CD14-positive monocyte (primary cell): ENCODE data around the gene SIAH3. TPM values are rescaled to one million over a fixed set of nuclear protein-coding genes. Genes with fewer than 3 reads are reported as not detected.

Source experiments
- DNase-seq, 3 donors: peaks; one replicate each; pipeline ENCODE4 v3.0.0-alpha.2; 2011 to 2022
- H2AFZ ChIP-seq: 2 replicates; pipeline ENCODE4 v1.6.0; 2012; ENCODE audit warnings: mild to moderate bottlenecking, low read depth, low read length, inconsistent platforms; ENCODE audit not compliant: insufficient read depth, poor library complexity, severe bottlenecking
- H3K27ac ChIP-seq, 2 donors: 1 replicate in 1 of 2; 2 replicates in 1 of 2; pipeline ENCODE4 v1.5.1; 2012 to 2013; ENCODE audit warnings: low read length in 2 of 2, control low read depth in 1 of 2, inconsistent platforms in 1 of 2, low read depth in 1 of 2, mild to moderate bottlenecking in 1 of 2
- H3K27me3 ChIP-seq, 2 donors: one replicate each; pipeline versions ENCODE4 v1.6.0 to v1.6.1; 2011 to 2013; ENCODE audit warnings: low read length in 2 of 2; ENCODE audit not compliant: control insufficient read depth in 2 of 2, insufficient read depth in 2 of 2
- H3K36me3 ChIP-seq, 2 donors: replicated peaks in 1 of 2; 1 replicate in 1 of 2; 2 replicates in 1 of 2; pipeline versions ENCODE4 v1.5.1 to v1.6.1; 2012 to 2013; ENCODE audit warnings: low read length in 2 of 2, control low read depth in 1 of 2, inconsistent platforms in 1 of 2, mild to moderate bottlenecking in 1 of 2; ENCODE audit not compliant: insufficient read depth in 2 of 2, control insufficient read depth in 1 of 2
- H3K4me1 ChIP-seq, 2 donors: 1 replicate in 1 of 2; 2 replicates in 1 of 2; pipeline versions ENCODE4 v1.5.1 to v1.6.1; 2012 to 2013; ENCODE audit warnings: low read length in 2 of 2, control low read depth in 1 of 2, inconsistent platforms in 1 of 2, mild to moderate bottlenecking in 1 of 2, moderate library complexity in 1 of 2; ENCODE audit not compliant: insufficient read depth in 2 of 2, control insufficient read depth in 1 of 2
- H3K4me2 ChIP-seq: replicated peaks from 2 replicates; pipeline ENCODE3; 2012; ENCODE audit warnings: low read length, moderate library complexity, mild to moderate bottlenecking; ENCODE audit not compliant: poor library complexity, severe bottlenecking; ENCODE audit errors: extremely low read depth
- H3K4me3 ChIP-seq, 3 experiments: fragments of 200-600 bp in 1 of 3; sonication (generic) in 1 of 3; replicated peaks in 1 of 3; 1 replicate in 2 of 3; 2 replicates in 1 of 3; pipeline ENCODE4 v1.5.1; 2011 to 2013; ENCODE audit warnings: low read length in 3 of 3, mild to moderate bottlenecking in 3 of 3, control low read depth in 2 of 3, low read depth in 2 of 3, inconsistent platforms in 1 of 3, moderate library complexity in 1 of 3
- H3K79me2 ChIP-seq: 2 replicates; pipeline ENCODE4 v1.6.0; 2012; ENCODE audit warnings: mild to moderate bottlenecking, control low read depth, inconsistent platforms, low read length, moderate library complexity; ENCODE audit not compliant: insufficient read depth
- H3K9ac ChIP-seq: 2 replicates; pipeline ENCODE4 v1.6.0; 2017; ENCODE audit warnings: low read length, mild to moderate bottlenecking; ENCODE audit not compliant: insufficient read depth, poor library complexity, severe bottlenecking
- H3K9me3 ChIP-seq, 2 donors: replicated peaks in 1 of 2; 1 replicate in 1 of 2; 2 replicates in 1 of 2; pipeline versions ENCODE4 v1.5.1 to v1.6.1; 2012 to 2013; ENCODE audit warnings: low read length in 2 of 2, control low read depth in 1 of 2; ENCODE audit not compliant: control insufficient read depth in 1 of 2, insufficient read depth in 1 of 2
- H4K20me1 ChIP-seq: 2 replicates; pipeline ENCODE4 v1.6.0; 2012; ENCODE audit warnings: mild to moderate bottlenecking, low read length, control low read depth, moderate library complexity; ENCODE audit not compliant: insufficient read depth
- H3K27ac Mint-ChIP-seq, 7 donors: one replicate each; pipeline ENCODE4 v1.8.0; 2020; ENCODE audit warnings: mild to moderate bottlenecking in 7 of 7, mixed read lengths in 7 of 7, moderate library complexity in 6 of 7, inconsistent platforms in 2 of 7
- H3K27me3 Mint-ChIP-seq, 3 donors: one replicate each; pipeline ENCODE4 v1.8.0; 2021 to 2022; ENCODE audit warnings: low read depth in 3 of 3, mild to moderate bottlenecking in 3 of 3, mixed read lengths in 3 of 3, moderate library complexity in 3 of 3, inconsistent platforms in 1 of 3
- H3K36me3 Mint-ChIP-seq, 2 donors: one replicate each; pipeline ENCODE4 v1.8.0; 2020; ENCODE audit warnings: mixed read lengths in 2 of 2, inconsistent platforms in 1 of 2, mild to moderate bottlenecking in 1 of 2
- H3K4me1 Mint-ChIP-seq: one replicate; pipeline ENCODE4 v1.8.0; 2020; ENCODE audit warnings: mild to moderate bottlenecking, mixed read lengths
- H3K4me3 Mint-ChIP-seq, 2 donors: one replicate each; pipeline ENCODE4 v1.8.0; 2020; ENCODE audit warnings: mild to moderate bottlenecking in 2 of 2, mixed read lengths in 2 of 2, moderate library complexity in 1 of 2
- H3K9me3 Mint-ChIP-seq, 7 donors: one replicate each; pipeline ENCODE4 v1.8.0; 2020 to 2022; ENCODE audit warnings: mixed read lengths in 7 of 7, mild to moderate bottlenecking in 6 of 7, moderate library complexity in 6 of 7, inconsistent platforms in 2 of 7
- WGBS: methylation state at CpG from one replicate; pipeline ENCODE4 v1.1.5; 2013; ENCODE audit warnings: missing lambda C conversion rate; ENCODE audit not compliant: insufficient coverage; 5-methylcytosine and 5-hydroxymethylcytosine counted together
- intact Hi-C, 2 donors: fragments of 100-400 bp; cut with micrococcal nuclease; formaldehyde crosslinking; loops; one replicate each; pipeline versions ENCODE4 v1.15.0 to v1.15.1; 2023
- polyA plus RNA-seq, 3 donors: library from polyadenylated mRNA; depleted of rRNA in 1 of 3; unstranded in 2 of 3; stranded (reverse) in 1 of 3; fragments of 300-500 nt in 2 of 3; fragments of >200 nt in 1 of 3; fragmentation: Illumina TruSeq in 2 of 3; gene quantifications; 1 replicate in 2 of 3; 2 replicates in 1 of 3; pipeline ENCODE4 v1.2.3, GENCODE V29; 2012 to 2021
- TF ChIP-seq, protein P1 (sequence below): fragments of 200-600 bp; IDR thresholded peaks from one replicate; pipeline ENCODE4 v1.8.0; 2022; ENCODE audit warnings: antibody characterized with exemption, mild to moderate bottlenecking

SIAH3 gene
- polyA plus RNA-seq, 3 donors: not detected

DNA sequence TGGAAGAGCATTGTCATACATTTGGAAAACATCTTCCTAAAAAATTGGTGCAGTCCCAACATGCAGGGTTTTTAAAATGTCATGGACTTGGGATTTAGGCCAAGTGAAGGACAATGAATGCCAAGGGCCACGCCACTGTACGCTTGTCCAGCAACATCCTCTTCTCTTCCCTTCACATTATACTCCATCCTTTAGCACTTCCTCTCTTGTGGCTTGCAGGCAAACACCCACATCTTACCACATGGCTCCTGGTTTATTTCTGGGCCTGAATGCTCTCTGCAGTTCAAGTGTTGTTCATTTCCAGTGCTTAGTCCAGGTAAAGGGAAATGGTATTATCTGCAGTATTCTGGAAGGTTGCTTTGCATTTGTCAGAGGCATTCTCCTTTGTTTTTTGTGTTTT is 104.5 kb downstream of the SIAH3 start:
- no peak overlapping the region for H3K4me3 Mint-ChIP-seq
- peak overlapping the region in 1 of 7 donors; percentile 70 for H3K27ac Mint-ChIP-seq

DNA sequence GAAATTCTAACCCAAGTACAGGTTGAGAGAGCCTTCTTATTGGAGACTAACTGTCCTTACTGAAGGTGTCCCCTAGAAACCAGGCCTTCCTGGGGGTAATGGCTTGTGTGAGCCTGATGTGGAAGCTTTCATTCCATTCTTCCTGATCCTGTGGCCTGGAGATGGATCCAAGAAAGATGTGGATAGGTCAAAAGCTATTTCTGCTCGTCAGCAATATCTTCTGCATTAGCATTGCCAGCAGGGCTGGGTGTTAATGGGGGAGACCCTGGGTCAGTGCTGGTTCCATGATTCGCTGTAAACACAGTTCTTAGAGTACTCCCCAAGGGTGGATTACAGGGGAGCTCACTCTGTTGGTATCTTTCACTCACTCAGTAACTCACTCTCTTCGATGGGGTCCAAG is 106.6 kb downstream of the SIAH3 start:
- Mint-ChIP-seq H3K4me3 (no peak overlapping the region), H3K9me3 (peaks cover 0 to 4% (median 0%) of the 10 kb centered on the region in 7 donors), H3K27ac (no peak overlapping the region), H3K4me1 (peaks cover 7% of the 10 kb centered on the region), H3K36me3 (no peaks in the 10 kb centered on the region), H3K27me3 (peaks cover 0 to 2% (median 1%) of the 10 kb centered on the region in 3 donors)
- H3K79me2 ChIP-seq: no peaks in the 10 kb centered on the region
- no peaks in the 10 kb centered on the region for H4K20me1 ChIP-seq
- WGBS: 100% methylated on average over 1 of the region's 3 CpGs
- H3K4me2 ChIP-seq: no peak overlapping the region
- no peaks in the 10 kb centered on the region for H3K4me1 ChIP-seq
- no peaks in the 10 kb centered on the region for H3K36me3 ChIP-seq
- TF ChIP-seq, protein P1, sequence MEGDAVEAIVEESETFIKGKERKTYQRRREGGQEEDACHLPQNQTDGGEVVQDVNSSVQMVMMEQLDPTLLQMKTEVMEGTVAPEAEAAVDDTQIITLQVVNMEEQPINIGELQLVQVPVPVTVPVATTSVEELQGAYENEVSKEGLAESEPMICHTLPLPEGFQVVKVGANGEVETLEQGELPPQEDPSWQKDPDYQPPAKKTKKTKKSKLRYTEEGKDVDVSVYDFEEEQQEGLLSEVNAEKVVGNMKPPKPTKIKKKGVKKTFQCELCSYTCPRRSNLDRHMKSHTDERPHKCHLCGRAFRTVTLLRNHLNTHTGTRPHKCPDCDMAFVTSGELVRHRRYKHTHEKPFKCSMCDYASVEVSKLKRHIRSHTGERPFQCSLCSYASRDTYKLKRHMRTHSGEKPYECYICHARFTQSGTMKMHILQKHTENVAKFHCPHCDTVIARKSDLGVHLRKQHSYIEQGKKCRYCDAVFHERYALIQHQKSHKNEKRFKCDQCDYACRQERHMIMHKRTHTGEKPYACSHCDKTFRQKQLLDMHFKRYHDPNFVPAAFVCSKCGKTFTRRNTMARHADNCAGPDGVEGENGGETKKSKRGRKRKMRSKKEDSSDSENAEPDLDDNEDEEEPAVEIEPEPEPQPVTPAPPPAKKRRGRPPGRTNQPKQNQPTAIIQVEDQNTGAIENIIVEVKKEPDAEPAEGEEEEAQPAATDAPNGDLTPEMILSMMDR: no peak
- no peak for DNase-seq
- H3K9me3 ChIP-seq: no peaks in the 10 kb centered on the region
- no peak overlapping the region for H3K9ac ChIP-seq
- intact Hi-C loops: no loop called here
- H3K27ac ChIP-seq: no peak overlapping the region
- H3K27me3 ChIP-seq: no peaks in the 10 kb centered on the region
- no peak overlapping the region for H2AFZ ChIP-seq
- H3K4me3 ChIP-seq: no peak overlapping the region

More for the DNA sequence above, 104.5 kb downstream of the SIAH3 start:
- Histone ChIP-seq H3K4me3 (no peak overlapping the region), H3K79me2 (no peaks in the 10 kb centered on the region), H3K36me3 (no peaks in the 10 kb centered on the region), H3K27ac (no peak overlapping the region), H3K27me3 (no peaks in the 10 kb centered on the region), H3K4me1 (peaks cover 2% of the 10 kb centered on the region in 2 donors), H3K9me3 (no peaks in the 10 kb centered on the region), H3K4me2 (no peak overlapping the region), H2AFZ (no peak overlapping the region), H3K9ac (no peak overlapping the region), H4K20me1 (no peaks in the 10 kb centered on the region)
- H3K27me3 Mint-ChIP-seq: peaks cover 0 to 2% (median 1%) of the 10 kb centered on the region in 3 donors
- H3K4me1 Mint-ChIP-seq: peaks cover 10% of the 10 kb centered on the region
- 0% methylated on average over 2 of the region's 2 CpGs for WGBS
- DNase-seq: peak in 2 of 3 donors; percentile 4 to 7
- H3K9me3 Mint-ChIP-seq: peaks cover 0 to 4% (median 0%) of the 10 kb centered on the region in 7 donors
- H3K36me3 Mint-ChIP-seq: no peaks in the 10 kb centered on the region
- intact Hi-C loops: no loop called here
- TF ChIP-seq, protein P1: no peak
